HuH-7 (cell line): Measurements from ENCODE around the gene PERM1.

Experiments used
- DNase-seq: peaks from one replicate; pipeline ENCODE4 v3.0.0; 2011; ENCODE audit warnings: low spot score

The PERM1 gene

DNA sequence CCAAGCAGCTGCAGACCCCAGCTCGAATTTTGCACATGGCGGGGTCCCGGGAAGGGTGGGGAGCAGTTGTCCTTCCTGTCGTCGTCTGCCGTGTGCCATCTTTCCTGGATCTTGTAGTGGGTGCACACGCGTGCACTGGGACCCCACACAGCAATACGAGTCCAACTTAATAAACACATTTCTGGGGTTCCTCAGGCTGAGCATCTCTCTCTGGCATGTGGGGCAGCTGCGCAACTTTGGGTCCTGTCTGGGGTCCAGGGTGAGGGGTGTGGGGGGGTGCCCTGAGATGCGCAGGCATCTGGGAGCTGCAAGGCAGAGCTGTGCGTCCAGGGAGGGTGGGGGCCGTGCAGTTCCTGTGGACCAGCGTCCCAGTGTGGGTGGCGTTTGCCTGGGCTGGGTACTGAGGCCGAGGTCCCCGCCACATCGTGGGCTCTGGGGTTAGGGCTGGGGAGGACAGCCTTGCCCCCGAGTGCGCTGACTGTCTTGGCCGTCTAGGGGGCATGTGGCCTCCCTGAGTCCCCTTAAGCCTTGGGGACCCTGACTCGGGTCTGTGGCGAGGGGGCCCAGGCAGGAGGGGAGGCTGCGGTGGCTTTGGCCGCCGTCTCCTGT is 16.3 kb downstream of the PERM1 start:
- DNase-seq: no peak

GRCh38 chr1:964691-965525 is 17.0 kb downstream of the PERM1 start:
- DNase-seq: no peak

DNA sequence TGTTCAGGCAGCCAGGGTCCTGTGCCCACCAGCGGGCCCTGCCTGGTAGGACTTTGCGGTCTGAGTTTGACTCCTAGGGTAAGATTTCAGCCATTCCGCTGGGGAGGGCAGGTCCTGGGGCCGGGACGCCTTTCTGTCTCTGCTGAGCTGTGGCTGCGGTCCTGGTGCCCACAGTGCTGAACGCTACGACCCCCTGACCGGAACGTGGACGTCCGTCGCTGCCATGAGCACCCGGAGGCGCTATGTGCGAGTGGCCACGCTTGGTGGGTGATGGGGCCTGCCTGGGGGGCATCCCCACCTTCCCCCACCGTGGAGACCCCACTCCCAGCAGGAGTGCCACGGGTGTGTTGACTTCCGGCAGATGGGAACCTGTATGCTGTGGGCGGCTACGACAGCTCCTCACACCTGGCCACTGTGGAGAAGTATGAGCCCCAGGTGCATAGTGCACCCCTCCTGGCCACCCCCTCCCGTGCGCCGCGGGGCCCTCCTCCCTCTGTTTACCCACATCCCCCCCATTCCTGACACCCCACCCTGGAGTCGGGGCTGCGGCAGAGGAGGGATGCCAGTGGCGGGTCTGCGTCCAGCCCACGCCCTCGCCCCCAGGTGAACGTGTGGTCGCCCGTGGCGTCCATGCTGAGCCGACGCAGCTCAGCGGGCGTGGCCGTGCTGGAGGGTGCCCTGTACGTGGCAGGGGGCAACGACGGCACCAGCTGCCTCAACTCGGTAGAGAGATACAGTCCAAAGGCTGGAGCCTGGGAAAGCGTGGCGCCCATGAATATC is 18.0 kb downstream of the PERM1 start:
- DNase-seq: no peak

DNA sequence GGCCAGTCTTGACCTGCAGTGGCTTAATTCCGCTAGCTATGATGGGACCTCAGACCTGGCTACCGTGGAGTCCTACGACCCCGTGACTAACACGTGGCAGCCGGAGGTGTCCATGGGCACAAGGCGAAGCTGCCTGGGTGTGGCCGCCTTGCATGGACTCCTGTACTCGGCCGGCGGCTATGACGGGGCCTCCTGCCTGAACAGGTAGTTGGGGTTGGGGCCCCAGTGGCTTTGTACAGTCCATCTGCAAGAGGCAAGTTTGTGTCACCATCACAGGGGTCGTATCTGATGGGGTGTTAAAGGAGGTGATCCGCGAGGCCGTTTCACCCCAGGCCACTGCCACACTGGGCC is 18.6 kb downstream of the PERM1 start:
- no peak for DNase-seq

DNA sequence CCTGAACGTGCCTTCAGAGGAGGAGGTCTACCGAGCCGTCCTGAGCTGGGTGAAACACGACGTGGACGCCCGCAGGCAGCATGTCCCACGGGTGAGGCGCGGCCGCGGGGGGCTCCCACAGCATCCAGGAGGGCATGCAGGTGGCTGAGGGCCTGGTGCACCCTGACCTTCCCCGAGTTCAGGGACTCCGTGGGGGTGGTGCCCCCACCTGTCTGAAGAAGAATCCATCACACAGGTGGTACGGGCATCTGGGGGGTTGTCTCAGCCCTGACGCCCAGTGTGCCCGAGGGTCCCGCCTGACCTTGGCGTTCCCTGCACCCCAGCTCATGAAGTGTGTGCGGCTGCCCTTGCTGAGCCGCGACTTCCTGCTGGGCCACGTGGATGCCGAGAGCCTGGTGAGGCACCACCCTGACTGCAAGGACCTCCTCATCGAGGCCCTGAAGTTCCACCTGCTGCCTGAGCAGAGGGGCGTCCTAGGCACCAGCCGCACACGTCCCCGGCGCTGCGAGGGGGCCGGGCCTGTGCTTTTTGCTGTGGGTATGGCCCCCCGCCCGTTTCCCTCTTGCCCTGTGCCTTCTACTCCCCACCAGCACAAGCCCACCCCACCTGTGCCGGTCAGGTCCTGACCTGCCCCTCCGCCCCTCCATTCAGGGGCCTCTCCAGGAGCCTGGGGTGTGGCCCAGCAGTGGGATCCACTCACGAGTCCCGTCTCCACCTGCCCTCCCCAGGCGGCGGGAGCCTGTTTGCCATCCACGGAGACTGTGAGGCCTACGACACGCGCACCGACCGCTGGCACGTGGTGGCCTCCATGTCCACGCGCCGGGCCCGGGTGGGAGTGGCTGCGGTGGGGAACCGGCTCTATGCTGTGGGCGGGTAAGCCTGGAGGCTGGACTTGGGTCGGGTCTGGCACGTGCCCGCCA is 19.3 kb downstream of the PERM1 start:
- no peak for DNase-seq

DNA sequence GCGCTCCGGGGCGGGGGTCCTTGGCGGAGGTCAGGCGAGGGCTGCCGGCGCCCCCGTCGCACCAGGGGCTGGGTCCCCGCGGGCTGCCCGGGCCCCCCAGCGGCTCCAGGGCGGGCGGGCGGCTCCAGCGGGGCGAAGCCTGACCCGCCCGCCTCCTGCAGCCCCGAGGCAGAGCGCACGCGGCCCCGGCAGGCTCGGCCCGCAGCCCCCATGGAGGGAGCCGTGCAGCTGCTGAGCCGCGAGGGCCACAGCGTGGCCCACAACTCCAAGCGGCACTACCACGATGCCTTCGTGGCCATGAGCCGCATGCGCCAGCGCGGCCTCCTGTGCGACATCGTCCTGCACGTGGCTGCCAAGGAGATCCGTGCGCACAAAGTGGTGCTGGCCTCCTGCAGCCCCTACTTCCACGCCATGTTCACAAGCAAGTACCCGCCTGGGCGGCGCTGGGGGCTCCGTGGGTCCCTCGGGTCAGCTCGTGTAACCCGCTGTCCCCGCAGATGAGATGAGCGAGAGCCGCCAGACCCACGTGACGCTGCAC is 20.7 kb downstream of the PERM1 start:
- DNase-seq: no peak

DNA sequence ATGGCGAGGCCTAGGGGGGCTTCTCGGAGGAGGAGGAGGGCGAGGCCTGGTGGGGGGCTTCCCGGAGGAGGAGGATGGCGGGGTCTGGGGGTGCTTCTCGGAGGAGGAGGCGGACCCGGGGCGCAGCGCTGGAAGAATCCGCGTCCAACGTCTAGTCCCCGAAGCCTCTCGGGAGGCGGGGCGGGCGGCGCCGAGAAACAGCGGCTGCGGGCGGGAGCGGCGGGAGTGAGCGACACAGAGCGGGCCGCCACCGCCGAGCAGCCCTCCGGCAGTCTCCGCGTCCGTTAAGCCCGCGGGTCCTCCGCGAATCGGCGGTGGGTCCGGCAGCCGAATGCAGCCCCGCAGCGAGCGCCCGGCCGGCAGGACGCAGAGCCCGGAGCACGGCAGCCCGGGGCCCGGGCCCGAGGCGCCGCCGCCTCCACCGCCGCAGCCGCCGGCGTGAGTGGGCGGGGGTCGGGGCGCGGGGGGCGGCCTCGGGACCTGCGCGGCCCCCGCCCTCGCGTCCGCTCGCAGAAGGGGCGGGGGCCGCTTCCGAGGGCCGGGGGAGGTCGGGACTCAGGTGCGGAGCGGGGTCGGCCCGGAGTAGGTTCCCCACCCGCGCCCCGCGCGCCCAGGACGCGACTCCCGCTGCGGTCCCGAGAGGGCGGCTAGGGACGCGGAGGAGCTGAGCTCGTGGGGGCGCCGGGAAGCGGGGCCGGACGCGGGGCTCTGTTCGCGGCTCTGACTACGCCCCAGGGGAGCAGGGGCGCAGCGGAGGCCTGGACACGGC is 21.3 kb downstream of the PERM1 start, which contains the start of gene KLHL17:
TSS of gene KLHL17 (plus strand) at position 222 of the 769 bp plus-strand sequence. CDS start at position 332, 110 bp downstream.
- peak; percentile 86 for DNase-seq

GRCh38 chr1:959731-960362 is 22.0 kb downstream of the PERM1 start:
- DNase-seq: no peak

DNA sequence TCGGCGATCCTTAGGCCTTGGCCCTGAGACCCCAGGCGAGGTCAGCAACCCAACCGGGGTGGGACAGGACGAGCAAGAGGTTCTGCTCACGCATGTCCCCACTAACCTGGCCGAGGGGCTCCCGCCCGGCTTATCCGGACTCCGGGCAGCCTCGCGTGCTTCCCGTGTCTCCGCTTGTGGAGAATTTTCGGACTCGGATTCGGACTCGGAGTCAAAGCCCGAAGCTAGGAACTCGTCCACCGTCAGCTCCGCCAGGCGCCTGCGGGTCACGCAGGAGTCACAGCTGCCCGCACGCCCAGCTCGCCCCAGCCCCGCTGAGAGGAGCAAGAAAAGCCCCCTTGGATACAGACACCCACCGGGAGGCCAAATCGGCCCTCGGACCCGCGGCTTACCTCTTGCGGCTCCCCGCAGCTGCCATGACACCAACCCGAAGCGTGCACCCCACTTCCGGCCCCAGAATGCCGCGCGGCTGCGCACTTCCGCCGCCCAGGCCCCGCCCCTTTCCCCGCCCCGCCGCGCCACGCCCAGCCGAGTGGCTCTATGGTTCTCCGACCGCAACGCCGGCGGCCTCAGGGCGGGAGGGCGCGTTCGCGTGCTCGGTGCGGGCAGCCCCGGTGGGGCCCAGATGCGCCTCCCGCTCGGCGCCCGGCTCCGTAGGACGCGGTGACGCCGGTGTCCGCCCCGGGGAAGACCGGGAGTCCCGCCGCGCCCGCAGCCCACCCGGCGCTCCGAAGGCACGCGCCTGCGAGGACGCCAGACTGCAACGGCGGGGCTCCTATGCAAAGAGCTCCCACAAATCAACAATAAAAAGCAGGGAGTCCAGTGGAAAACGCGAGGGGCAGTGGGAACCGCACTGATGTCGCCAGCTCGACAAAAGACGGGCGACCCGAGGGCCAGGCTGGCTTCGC is 22.8 kb downstream of the PERM1 start, which contains the start of gene NOC2L:
TSS of gene NOC2L (minus strand) at position 434 of the 908 bp plus-strand sequence. CDS start at position 418, 16 bp downstream.
- DNase-seq: peak; percentile 88

- DNase-seq: no peak
Observed at GRCh38 chr1:956636-957035, 25.3 kb downstream of the PERM1 start.

DNA sequence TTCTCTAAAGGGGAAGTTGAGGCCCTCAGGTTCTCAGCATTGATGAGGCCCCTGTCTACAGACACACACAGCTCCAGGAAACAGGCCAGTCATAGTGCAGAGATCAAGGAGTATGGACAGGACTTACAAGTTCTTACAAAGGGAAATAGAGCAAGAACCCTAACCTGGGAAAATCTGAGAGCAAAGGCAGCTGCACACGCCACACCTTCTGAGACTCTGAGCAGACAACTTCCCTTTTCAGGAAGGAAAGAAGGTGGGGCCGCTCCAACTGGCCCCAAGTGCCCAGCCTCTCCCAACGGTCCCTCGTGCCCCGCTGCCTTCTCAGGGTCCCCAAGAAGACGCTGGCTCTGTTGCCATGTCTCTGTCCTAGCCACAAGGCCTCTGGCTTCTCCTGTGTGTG is 26.4 kb downstream of the PERM1 start:
- no peak for DNase-seq

DNA sequence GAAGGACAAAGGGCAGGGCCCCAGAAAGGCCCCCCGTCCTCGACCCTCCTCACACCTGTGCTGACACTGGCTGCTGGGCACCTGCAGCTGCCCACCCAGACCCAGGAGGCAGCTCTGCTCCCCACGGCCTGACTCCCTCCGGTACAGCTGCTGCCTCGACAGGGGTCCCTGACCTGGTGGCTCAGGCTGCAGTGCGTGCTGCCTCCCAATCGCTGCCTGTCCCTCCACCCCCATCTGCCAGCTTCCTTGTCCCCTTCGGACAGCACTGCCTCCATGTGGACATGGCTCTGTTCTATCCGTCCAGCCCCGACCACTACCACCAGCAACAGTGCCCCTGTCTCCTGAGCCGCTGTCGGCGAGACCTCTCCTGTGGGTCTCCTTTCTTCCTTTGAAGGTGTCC is 27.0 kb downstream of the PERM1 start:
- no peak for DNase-seq

- no peak for DNase-seq
Observed at GRCh38 chr1:953524-954320, 28.2 kb downstream of the PERM1 start.

- no peak for DNase-seq
Observed at GRCh38 chr1:952603-953002, 29.3 kb downstream of the PERM1 start.

DNA sequence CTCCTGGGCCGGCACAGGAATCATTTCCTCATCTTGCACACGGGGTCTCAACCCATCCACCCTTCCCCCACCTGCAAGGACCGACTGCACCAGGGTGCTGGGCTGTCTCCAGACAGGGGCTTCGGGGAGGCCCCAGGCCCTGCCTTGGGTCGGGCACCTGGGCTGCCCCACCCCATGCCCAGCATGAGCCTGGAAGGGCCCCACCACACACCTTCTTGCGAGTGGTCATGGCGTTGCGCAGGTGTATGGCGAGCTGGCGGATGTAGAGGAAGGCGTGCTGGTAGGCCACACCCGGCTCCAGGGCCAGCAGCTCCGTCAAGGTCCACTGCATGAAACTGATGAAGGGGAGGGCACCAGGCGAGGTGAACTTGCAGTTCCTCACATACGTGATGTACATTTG is 29.7 kb downstream of the PERM1 start:
- DNase-seq: no peak

GRCh38 chr1:951364-951763 is 30.5 kb downstream of the PERM1 start:
- DNase-seq: no peak

DNA sequence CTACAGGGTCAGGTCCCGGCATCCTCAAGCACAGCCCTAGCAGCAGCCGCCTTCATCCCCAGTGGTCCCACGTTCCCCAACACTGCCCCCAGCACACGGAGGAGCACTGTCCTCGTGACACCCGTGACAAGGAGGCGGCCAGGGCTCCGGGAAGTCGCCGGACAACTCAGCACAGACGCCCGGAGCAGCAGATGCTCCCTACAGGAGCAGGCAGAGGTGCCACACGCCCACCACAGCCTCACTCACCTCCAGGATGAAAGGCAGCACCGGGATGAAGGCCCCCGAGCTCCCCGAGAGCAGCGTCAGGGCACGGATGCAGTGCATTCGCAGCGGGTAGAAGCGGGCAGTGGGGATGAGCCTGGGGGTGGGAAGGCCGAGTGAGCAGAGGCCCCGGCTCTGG is 31.0 kb downstream of the PERM1 start:
- no peak for DNase-seq

DNA sequence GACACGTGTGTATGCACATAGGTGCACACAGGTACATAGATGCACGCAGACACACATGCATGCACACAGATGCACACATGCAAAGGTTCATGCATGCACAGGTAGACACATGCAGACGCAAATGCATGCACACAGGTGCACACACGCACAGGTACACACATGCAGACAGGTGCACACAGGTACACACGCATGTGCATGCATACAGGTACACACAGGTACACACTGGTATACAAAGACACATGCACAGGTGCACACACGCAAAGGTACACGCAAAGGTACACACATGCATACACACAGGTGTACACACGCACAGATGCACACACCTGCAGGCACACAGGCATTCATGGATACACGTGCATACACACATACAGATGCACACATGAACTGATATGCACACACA is 31.6 kb downstream of the PERM1 start:
- no peak for DNase-seq
